OCI-LY3 (cell line): ENCODE measurements around the gene CUX1.

ENCODE experiments used
- H2AFZ ChIP-seq: fragments of 200-600, 300-600 bp; shearing (Covaris generic); 2 replicates; pipeline ENCODE4 v1.6.0; 2014; ENCODE audit warnings: antibody characterized with exemption, low read depth, low read length
- H3K27ac ChIP-seq: fragments of 200-600, 300-600 bp; sonication (generic); 2 replicates; pipeline ENCODE4 v1.5.1; 2014; ENCODE audit warnings: mild to moderate bottlenecking, low read length, moderate library complexity, mixed read lengths
- H3K27me3 ChIP-seq: fragments of 200-600, 300-600 bp; sonication (generic); 2 replicates; pipeline ENCODE4 v1.6.1; 2014; ENCODE audit warnings: low read depth, low read length, mixed read lengths
- H3K36me3 ChIP-seq: fragments of 200-600, 300-600 bp; sonication (generic); replicated peaks from 2 replicates; pipeline ENCODE3; 2014; ENCODE audit warnings: low read depth, low read length, mixed read lengths
- H3K4me1 ChIP-seq: fragments of 300-600, 200-600 bp; sonication (generic); 2 replicates; pipeline ENCODE4 v1.6.1; 2014; ENCODE audit warnings: low read length, mixed read lengths
- H3K4me2 ChIP-seq: fragments of 200-600, 300-600 bp; sonication (generic); 2 replicates; pipeline ENCODE4 v1.6.1; 2014; ENCODE audit warnings: low read length, mixed read lengths
- H3K4me3 ChIP-seq: fragments of 300-600, 200-600 bp; sonication (generic); 2 replicates; pipeline ENCODE4 v1.5.1; 2014; ENCODE audit warnings: antibody characterized with exemption, mild to moderate bottlenecking, low read length, moderate library complexity
- H3K79me2 ChIP-seq: fragments of 300-600, 200-600 bp; shearing (Covaris generic); 2 replicates; pipeline ENCODE4 v1.6.1; 2014; ENCODE audit warnings: mild to moderate bottlenecking, low read length, mixed read lengths
- H3K9ac ChIP-seq: fragments of 300-600, 200-600 bp; shearing (Covaris generic); 2 replicates; pipeline ENCODE4 v1.6.0; 2014; ENCODE audit warnings: mild to moderate bottlenecking, low read length, moderate library complexity
- H3K9me3 ChIP-seq: fragments of 200-600, 300-600 bp; shearing (Covaris generic); 2 replicates; pipeline ENCODE4 v1.6.1; 2014; ENCODE audit warnings: low read length, mixed read lengths; ENCODE audit not compliant: insufficient read depth
- H4K20me1 ChIP-seq: fragments of 200-600, 300-600 bp; sonication (generic); 2 replicates; pipeline ENCODE4 v1.6.1; 2016; ENCODE audit warnings: low read length, mixed read lengths; ENCODE audit not compliant: insufficient read depth
- CTCF ChIP-seq: fragments of 200-600, 300-600 bp; sonication (generic); IDR thresholded peaks from 2 replicates; pipeline ENCODE4 v1.5.1; 2014; ENCODE audit warnings: antibody characterized with exemption, low read length, low read depth
- EZH2phosphoT487 ChIP-seq: fragments of 200-600 bp; shearing (Covaris generic); IDR thresholded peaks from 2 replicates; pipeline ENCODE4 v1.6.1; 2018; ENCODE audit warnings: antibody characterized with exemption, mixed run types, low read depth

Gene CUX1

GRCh38 chr7:101912716-101913110 is 95.3 kb downstream of the CUX1 start:
- Histone ChIP-seq H3K36me3 (peaks cover 9% of the 10 kb centered on the region), H3K4me1 (no peaks in the 10 kb centered on the region), H3K27ac (no peak overlapping the region), H3K79me2 (peaks cover 37% of the 10 kb centered on the region), H3K4me2 (no peak overlapping the region), H3K9me3 (no peaks in the 10 kb centered on the region), H4K20me1 (peaks cover 59% of the 10 kb centered on the region), H3K4me3 (no peak overlapping the region), H3K27me3 (no peaks in the 10 kb centered on the region), H3K9ac (no peak overlapping the region), H2AFZ (no peak overlapping the region)
- no peak for TF ChIP-seq EZH2phosphoT487
- no peak for TF ChIP-seq CTCF

GRCh38 chr7:101913247-101913721 is 95.9 kb downstream of the CUX1 start:
- Histone ChIP-seq H2AFZ (no peak overlapping the region), H3K4me3 (no peak overlapping the region), H3K4me2 (no peak overlapping the region), H3K36me3 (peaks cover 14% of the 10 kb centered on the region), H3K9me3 (no peaks in the 10 kb centered on the region), H4K20me1 (peaks cover 54% of the 10 kb centered on the region), H3K27ac (no peak overlapping the region), H3K27me3 (no peaks in the 10 kb centered on the region), H3K9ac (no peak overlapping the region), H3K4me1 (no peaks in the 10 kb centered on the region), H3K79me2 (peaks cover 31% of the 10 kb centered on the region)
- TF ChIP-seq CTCF (no peak), EZH2phosphoT487 (no peak)

- Histone ChIP-seq H2AFZ (no peak overlapping the region), H3K36me3 (peaks cover 14% of the 10 kb centered on the region), H3K9ac (no peak overlapping the region), H3K27ac (no peak overlapping the region), H3K4me1 (no peaks in the 10 kb centered on the region), H3K27me3 (no peaks in the 10 kb centered on the region), H4K20me1 (peaks cover 49% of the 10 kb centered on the region), H3K9me3 (no peaks in the 10 kb centered on the region), H3K4me2 (no peak overlapping the region), H3K4me3 (no peak overlapping the region), H3K79me2 (peaks cover 26% of the 10 kb centered on the region)
- TF ChIP-seq CTCF, result no peak
- TF ChIP-seq EZH2phosphoT487, result no peak
Measured at GRCh38 chr7:101913851-101914250, 96.4 kb downstream of the CUX1 start.

- Histone ChIP-seq H3K4me1 (no peaks in the 10 kb centered on the region), H3K9me3 (no peaks in the 10 kb centered on the region), H3K9ac (no peak overlapping the region), H3K4me2 (no peak overlapping the region), H4K20me1 (peaks cover 54% of the 10 kb centered on the region), H3K4me3 (no peak overlapping the region), H3K27ac (no peak overlapping the region), H3K36me3 (peaks cover 22% of the 10 kb centered on the region), H3K79me2 (peaks cover 31% of the 10 kb centered on the region), H3K27me3 (no peaks in the 10 kb centered on the region), H2AFZ (no peak overlapping the region)
- TF ChIP-seq CTCF (no peak), EZH2phosphoT487 (no peak)
Measured at GRCh38 chr7:101915000-101915399, 97.6 kb downstream of the CUX1 start.
